Measurements from ENCODE around the gene FAM83C.
A peak's percentile ranks its signal among the peaks of the same experiment; 100 is the strongest.
"Not testable (repeated sequence)": the region's sequence is repeated elsewhere in the genome, so short reads cannot be mapped to it uniquely, and the experiment has no call there.

Gene FAM83C

GRCh38 chr20:35317416-35318210, 25.4 kb upstream of the FAM83C start:
- H3K27ac ChIP-seq, result peak overlapping the region; percentile 50; the same call in 1 of the 2 replicates
- TF ChIP-seq CTCF (conservative IDR thresholded peaks at IDR 0.05), result no peak

- no peak for TF ChIP-seq CTCF (conservative IDR thresholded peaks at IDR 0.05)
- no peak overlapping the region for H3K27ac ChIP-seq
Observed at GRCh38 chr20:35316086-35316485, 23.9 kb upstream of the FAM83C start.

GRCh38 chr20:35315632-35316020, 23.4 kb upstream of the FAM83C start:
- not testable (repeated sequence) for H3K27ac ChIP-seq

GRCh38 chr20:35314816-35315631, 22.8 kb upstream of the FAM83C start:
- TF ChIP-seq CTCF (conservative IDR thresholded peaks at IDR 0.05), result no peak
- H3K27ac ChIP-seq, result no peak overlapping the region

- TF ChIP-seq CTCF (conservative IDR thresholded peaks at IDR 0.05), result no peak
- H3K27ac ChIP-seq, result no peak overlapping the region
Observed at GRCh38 chr20:35312318-35312717, 20.1 kb upstream of the FAM83C start.

- TF ChIP-seq CTCF (conservative IDR thresholded peaks at IDR 0.05), result no peak
- no peak overlapping the region for H3K27ac ChIP-seq
Observed at GRCh38 chr20:35311822-35312221, 19.6 kb upstream of the FAM83C start.

- no peak for TF ChIP-seq CTCF (conservative IDR thresholded peaks at IDR 0.05)
- H3K27ac ChIP-seq, result no peak overlapping the region
Observed at GRCh38 chr20:35311409-35311808, 19.2 kb upstream of the FAM83C start.
